HT1080 (cell line): ENCODE data around the gene OR2W1. TPM values are rescaled to one million over a fixed set of nuclear protein-coding genes. Genes with fewer than 3 reads are reported as not detected.

Experiments
- DNase-seq: peaks from one replicate; pipeline ENCODE4 v3.0.0-alpha.2; 2015; ENCODE audit warnings: low read depth
- total RNA-seq: library from RNA; depleted of rRNA; stranded (reverse); fragments of >200 nt; shearing (Covaris generic); gene quantifications from 2 replicates; pipeline ENCODE4 v1.2.3, GENCODE V29; 2014; rRNA removed

Gene OR2W1
- total RNA-seq, 1 experiment from 2014 or later = not detected

GRCh38 chr6:28996844-28997510 is 48.0 kb downstream of the OR2W1 start:
- DNase-seq = no peak

GRCh38 chr6:28995093-28995650 is 49.8 kb downstream of the OR2W1 start:
- DNase-seq = no peak

Other genes with a start within 250 kb of the OR2W1 start
- 87.3 and 89.5 TPM in 2 replicates for gene TRIM27, start 121.2 kb downstream of the OR2W1 start, total RNA-seq
- gene ZNF311, start 39.9 kb downstream of the OR2W1 start, total RNA-seq = 0.40 and 0.51 TPM in 2 replicates
- gene OR2B3, start 42.1 kb upstream of the OR2W1 start, total RNA-seq = not detected in 2 replicates
- not detected in 2 replicates for gene OR2J1, start 54.3 kb upstream of the OR2W1 start, total RNA-seq
- gene OR2J3, start 62.9 kb upstream of the OR2W1 start, total RNA-seq = not detected in 2 replicates
- gene OR2J2, start 125.7 kb upstream of the OR2W1 start, total RNA-seq = not detected in 2 replicates